GM04504 (cell line): ENCODE results near the gene GPHA2.
"Not testable (repeated sequence)": the region's sequence is repeated elsewhere in the genome, so short reads cannot be mapped to it uniquely, and the experiment has no call there.

Experiments used
- DNase-seq: peaks from one replicate; pipeline ENCODE4 v3.0.0-alpha.2; 2012; ENCODE audit warnings: low read depth

The GPHA2 gene

DNA sequence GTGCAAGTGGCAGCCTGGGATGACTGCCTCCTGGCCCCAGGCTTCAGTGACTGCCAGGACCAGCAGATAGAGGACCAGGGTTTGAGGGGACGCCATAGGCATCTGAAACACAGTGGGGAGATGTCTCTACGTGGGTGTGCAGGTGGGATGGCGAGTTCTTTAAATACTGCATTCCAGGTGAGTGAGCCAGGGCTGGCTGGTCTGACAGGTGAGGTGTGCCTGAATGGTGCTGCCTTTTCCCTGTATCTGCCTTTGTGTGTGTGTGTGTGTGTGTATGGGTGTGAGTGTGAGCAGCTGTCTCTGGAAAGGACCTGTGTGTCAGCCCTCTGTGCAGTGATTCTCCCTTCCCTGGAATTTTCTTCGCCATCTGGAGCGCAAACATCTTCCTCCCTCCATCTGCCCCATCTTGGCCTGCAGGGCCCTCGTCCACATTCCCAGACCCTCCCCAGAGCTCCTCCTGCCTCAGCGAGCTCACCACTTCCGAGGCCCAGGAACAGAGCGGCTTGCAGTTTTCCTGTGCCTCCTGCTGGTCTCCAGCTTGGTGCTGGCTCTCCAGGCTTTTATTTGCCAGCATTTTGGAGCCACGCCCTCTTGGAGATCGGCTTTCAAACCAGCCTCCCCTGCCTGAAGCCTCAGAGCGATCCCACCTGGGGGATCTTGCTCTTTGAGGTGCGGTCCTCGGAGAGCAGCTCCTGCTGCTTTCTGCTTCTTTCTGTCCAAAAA lies at the start of gene GPHA2:
Gene GPHA2, minus strand, starts transcription at position 535 of the 723 bp plus-strand sequence. Its CDS starts 433 bp downstream, at position 102.
- DNase-seq, result no peak

GRCh38 chr11:64983339-64983738 lies 47.6 kb upstream of the GPHA2 start:
- not testable (repeated sequence) for DNase-seq

- DNase-seq, result no peak
Observed at GRCh38 chr11:64976651-64977050, 41.0 kb upstream of the GPHA2 start.

GRCh38 chr11:64974124-64974523 lies 38.4 kb upstream of the GPHA2 start:
- DNase-seq, result no peak

- DNase-seq, result no peak
Observed at GRCh38 chr11:64971421-64972233, 35.9 kb upstream of the GPHA2 start, which contains the start of gene MAJIN. TSS of gene MAJIN (minus strand) at chr11:64972108. CDS start at chr11:64959405, 12,703 bp downstream.

DNA sequence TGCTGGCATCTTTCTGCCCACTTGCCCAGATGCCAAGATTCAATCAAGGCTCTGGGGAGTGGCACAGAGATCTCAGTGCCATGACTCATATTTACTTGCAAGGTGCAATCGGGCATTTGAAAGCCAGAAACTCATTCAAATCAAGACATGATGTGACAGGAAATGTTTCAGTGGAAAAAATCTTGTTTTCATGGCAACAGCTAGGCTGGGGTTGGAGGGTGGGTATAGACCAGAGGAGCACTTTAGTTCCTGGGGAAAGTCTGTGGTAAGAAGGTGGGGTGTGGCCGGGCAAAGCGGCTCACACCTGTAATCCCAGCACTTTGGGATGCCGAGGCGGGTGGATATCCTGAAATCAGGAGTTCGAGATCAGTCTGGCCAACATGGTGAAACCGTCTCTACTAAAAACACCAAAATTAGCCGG lies 35.0 kb upstream of the GPHA2 start:
- DNase-seq, result no peak

DNA sequence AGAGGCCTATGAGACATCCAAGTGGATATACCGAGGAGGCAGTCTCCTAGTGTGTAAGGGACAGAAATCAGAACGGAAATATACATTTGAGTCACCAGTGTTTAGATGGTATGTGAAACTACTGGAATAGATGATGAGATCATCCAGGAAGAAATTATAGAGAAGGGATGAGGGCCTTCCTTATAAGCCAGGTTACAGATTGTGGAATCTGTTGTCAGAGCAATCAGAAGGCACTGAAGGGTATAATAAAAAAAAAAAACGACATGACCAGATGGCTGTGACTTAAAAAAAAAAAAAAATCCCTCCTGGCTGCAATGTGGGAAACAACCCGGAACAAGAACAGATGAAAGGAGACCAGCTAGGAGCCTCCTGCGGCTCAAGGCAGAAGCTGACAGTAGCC lies 33.5 kb upstream of the GPHA2 start:
- peak; percentile 5 for DNase-seq

DNA sequence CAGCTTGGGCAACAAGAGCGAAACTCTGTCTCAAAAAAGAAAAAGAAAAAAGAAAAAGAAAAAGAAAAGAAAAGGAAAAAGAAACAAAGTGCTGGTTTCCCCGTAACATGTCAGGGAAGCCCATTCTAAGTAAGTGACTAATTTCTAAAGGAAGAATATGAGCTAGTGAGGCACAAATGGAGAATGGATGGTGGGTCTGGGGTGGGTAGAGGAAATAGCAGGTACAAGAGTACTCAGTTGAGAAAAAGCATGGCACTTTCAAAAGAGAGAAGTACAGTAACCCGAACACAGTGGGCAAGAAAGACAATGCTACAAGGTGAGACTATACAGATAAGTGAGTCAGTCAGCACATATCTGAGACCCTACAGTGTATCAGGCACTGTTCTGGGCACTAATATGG lies 31.7 kb upstream of the GPHA2 start:
- no peak for DNase-seq

DNA sequence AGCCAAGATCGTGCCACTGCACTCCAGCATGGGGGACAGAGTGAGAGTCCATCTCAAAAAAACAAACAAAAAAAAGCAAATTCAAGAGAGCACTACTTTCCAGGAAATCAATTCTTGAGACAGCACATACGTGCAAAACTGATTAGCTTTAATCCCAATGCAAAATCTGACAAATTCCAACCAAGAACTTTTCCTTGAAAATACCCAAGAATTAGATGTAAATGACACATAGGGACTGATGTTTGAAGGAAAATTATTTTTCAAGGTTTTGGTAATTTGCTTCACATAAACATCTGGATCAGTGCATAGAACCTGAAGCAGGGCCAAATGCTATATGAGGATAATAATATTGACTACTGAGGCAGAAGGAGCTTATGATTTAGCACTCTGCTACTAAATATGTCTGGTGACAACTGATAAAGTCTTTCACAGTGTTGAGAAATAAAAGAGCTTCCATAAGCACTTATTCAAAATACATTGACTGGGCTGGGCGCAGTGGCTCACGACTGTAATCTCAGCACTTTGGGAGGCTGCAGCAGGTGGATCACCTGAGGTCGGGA lies 27.5 kb upstream of the GPHA2 start:
- no peak for DNase-seq

DNA sequence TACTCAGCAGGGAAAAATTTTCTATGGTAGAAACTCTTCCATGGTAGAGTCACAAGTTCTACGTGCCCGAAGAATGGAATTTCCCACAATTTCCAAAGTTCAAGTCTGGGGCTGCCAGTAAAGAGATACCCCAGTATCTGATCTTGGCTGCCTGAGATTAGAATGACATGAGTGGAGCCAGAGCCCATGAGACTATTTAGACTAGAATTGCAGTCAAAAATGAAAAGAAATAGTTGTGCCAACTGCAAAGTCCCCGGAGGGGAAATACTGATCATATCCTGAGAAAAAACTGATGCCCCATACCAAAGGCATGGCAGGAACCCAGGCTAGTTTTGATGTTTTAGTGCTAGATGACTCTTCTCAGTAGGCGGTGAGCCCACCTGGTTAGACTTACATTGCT lies 25.0 kb upstream of the GPHA2 start:
- DNase-seq, result no peak

GRCh38 chr11:64959498-64959897 lies 23.8 kb upstream of the GPHA2 start:
- DNase-seq, result no peak

GRCh38 chr11:64954201-64954600 lies 18.5 kb upstream of the GPHA2 start:
- no peak for DNase-seq

DNA sequence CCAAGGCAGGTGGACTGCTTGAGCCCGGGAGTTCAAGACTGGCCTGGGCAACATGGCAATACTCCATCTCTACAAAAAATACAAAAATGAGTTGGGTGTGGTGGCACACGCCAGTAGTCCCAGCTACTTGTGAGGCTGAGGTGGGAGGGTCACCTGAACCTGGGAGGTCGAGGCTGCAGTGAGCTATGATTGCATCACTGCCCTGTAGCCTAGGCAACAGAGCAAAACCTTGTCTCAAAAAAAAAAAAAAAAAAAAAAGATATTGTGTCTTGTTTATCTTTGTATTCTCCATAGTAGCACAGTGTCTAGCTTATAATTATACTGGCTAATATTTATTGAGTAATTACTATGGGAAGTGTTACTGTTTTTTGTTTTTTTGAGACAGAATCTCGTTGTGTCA lies 15.8 kb upstream of the GPHA2 start:
- no peak for DNase-seq

DNA sequence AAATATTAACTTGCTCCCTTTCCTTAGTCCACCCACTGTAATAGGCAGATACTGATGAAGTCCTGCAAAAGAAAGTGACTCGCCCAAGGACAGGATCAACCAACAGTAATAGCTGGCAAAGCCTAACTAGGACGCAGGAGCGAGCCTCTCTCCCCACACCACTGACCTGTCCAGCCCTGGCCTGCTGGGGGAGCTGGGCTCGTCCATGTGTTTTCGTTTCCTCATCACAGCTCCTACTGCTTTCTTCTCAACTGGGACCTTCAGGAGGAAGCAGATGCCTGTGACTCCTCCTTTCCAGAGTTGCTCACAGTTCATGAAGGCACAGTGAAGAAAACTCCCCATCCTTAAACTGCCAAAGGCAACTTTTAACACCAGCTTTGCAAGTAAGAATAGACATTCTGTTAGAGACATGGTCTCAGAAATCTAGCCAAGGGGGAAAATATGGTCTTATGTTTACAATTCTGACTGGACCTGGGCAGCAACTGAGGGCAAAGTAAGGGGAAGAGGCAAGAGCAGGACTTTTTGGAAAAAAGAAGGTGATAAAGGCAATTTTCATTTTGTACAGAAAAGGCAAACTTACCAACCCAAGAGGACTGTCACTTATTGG lies 11.6 kb upstream of the GPHA2 start:
- DNase-seq, result peak; percentile 7

DNA sequence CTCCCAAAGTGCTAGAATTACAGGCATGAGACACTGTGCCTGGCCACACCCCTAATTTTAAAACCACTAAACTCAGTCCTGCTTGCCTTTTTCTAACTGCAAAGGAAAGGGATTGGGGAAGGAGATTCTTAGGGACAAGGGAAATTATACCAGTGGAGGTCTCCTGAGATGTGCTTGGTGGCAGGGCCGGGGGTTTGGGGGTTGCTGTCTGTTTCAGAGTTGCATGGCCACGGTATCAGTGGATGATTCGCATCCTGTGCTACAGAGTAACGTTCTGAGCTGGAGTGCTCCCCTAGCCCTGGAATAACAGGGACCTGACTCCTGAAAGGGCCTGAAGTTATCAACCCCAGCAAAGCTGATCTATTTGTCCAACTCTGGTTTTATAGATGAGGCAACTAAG lies 846 bp upstream of the GPHA2 start:
- DNase-seq, result no peak

DNA sequence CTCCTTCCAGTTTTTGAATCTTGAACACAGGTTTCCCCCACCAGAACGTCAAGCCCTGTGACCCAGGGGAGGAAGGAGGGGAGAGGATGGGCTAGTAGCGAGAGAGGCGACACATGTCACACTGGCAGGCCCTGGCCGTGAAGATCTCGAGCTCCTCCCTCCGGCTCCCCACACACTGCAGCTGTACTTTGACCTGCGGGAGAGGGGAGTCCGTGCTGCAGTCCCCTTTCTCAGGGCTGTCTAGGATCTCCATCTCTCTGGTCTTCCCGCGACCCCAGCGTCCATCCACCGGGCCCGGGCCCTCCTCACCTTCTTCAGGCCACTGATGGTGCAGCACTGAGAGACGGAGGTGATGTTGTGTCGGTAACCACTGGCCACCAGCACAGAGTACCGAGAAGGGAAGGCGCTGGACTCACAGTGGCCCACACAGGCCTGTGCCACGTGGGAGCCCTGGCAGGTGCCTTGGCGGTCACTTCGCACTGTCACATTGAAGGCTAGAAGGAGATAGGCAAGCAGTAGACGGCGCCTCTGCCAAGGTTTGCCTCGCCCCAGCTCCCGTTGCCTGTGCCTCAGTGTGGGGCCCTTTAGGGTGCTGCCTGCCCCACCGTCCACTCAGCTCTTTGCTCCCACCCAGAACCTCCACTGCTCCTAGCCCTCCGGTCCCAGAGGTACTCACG lies 873 bp downstream of the GPHA2 start:
- DNase-seq, result no peak

DNA sequence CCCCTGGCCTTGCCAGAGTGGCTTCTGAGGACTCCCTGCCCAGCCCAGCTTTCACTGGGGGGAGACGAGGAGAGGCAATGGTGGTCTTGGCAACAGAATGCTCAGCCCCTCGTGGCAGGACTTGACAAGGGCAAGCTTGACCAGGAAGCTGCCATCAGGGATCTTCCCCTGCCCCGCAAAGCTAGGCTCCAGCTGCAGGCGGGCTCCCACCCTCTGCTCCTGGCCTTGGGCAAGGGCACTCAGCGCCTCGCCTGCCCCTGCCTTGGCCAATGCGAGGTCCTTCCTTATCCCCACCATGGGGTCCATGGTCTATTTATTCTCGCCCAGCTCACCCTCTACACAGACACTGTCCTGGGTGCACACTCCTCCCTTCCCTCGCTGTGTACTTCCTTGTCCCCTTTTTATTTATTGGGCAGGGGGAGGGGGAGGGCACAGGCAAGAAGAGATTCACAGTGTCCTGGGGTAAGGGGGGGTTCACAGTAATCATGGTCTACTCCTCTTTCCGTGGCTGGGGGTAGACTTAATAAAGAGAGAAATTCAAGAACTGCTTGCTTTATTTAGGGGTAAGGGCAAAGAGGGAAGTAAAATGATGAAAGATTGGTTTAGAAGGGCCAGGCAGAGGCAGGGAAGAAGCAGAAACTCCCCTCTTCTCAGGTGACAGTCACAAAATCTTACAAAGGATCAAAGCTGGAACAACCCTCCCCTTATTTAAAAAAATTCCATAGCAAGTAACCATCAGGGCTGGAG lies 1.6 kb downstream of the GPHA2 start:
- DNase-seq, result no peak

- no peak for DNase-seq
Observed at GRCh38 chr11:64933213-64933934, 2.3 kb downstream of the GPHA2 start.

DNA sequence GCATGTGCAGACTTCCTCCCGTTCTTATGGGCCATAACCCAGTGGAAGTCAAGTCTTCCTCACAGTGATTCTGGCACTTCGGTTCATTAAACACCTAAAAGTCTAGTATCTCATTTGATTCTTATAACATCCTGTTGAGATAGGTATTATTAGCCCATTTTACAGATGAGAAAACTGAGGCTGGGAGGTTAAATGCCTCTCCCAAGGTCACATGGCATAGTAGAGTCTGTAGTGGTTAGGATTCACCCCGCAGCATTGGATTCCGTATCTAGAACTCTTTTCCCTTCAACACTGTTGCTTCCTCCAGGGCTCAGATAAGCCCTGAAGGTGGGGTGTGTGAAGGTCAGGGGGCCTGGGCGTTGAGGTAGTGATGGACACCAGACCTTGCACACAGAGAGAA lies 3.4 kb downstream of the GPHA2 start:
- DNase-seq, result no peak

DNA sequence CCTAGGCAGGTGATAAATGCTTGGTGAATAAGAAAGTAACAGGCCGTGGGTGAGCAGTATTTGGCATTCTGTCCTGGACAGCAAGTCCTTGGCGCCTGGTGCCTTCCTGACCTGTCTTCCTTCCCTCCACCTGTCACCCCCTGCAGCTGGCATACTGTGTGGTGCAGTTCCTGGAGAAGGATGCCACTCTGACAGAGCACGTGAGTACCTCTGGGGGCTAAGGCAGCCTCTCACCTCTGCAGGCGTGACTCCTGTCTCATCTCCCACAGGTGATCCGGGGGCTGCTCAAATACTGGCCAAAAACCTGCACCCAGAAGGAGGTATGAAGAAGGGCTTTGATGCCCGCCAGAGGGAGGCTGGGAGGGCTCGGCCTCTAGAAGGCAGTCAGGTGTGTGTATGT lies 4.4 kb downstream of the GPHA2 start:
- no peak for DNase-seq

- no peak for DNase-seq
Observed at GRCh38 chr11:64930340-64930739, 5.4 kb downstream of the GPHA2 start.
